Uterus (tissue), 2 donors: Measurements from ENCODE around the gene SIGLEC7.
"Not testable (repeated sequence)": the region's sequence is repeated elsewhere in the genome, so short reads cannot be mapped to it uniquely, and the experiment has no call there.

Source experiments
- POLR2A ChIP-seq, 2 donors: fragments of 450-650 bp; IDR thresholded peaks; one replicate each; pipeline ENCODE4 v1.6.1; 2016; ENCODE audit warnings: antibody characterized with exemption in 2 of 2, mild to moderate bottlenecking in 1 of 2, moderate library complexity in 1 of 2
- TF ChIP-seq, protein P1 (sequence below), 4 experiments: fragments of 200-600 bp in 2 of 4; fragments of 450-650 bp in 2 of 4; sonication (generic) in 2 of 4; IDR thresholded peaks; one replicate each; pipeline ENCODE4 v1.5.1; 2016 to 2019; ENCODE audit warnings: antibody characterized with exemption in 4 of 4, mild to moderate bottlenecking in 2 of 4, moderate library complexity in 1 of 4

DNA sequence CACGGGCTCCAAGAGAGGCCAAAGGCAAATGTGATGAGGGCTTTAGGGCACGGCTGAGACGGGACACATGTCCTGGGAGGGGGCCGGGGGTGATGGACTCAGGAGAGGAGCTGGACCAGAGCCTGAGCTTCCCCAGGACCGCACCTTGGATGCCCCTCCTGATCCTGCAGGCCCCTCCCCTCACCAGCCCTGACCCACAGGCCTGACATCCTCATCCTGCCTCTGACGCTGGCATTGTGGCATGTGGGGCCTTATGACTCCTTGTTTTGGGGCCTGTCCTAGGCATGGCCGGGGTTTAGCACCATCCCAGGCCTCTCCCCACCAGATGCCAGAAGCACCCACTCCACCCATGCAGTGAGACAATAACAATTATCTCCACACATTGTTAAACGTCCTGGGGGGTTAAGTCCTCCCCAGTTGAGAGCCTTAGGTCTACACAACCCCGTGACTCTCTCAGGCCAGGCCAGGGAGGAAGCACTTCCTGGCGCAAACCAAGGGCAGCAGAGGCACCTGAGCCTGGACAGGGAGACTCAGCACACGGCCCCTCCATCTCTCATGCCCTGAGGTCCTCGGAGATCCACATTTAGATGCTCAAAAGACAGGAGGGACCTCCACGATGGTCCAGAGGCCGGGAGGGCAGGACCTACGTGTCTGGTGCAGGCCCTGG, 841 bp downstream of the SIGLEC7 start:
- TF ChIP-seq, protein P1, sequence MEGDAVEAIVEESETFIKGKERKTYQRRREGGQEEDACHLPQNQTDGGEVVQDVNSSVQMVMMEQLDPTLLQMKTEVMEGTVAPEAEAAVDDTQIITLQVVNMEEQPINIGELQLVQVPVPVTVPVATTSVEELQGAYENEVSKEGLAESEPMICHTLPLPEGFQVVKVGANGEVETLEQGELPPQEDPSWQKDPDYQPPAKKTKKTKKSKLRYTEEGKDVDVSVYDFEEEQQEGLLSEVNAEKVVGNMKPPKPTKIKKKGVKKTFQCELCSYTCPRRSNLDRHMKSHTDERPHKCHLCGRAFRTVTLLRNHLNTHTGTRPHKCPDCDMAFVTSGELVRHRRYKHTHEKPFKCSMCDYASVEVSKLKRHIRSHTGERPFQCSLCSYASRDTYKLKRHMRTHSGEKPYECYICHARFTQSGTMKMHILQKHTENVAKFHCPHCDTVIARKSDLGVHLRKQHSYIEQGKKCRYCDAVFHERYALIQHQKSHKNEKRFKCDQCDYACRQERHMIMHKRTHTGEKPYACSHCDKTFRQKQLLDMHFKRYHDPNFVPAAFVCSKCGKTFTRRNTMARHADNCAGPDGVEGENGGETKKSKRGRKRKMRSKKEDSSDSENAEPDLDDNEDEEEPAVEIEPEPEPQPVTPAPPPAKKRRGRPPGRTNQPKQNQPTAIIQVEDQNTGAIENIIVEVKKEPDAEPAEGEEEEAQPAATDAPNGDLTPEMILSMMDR (IDR thresholded peaks at IDR 0.05) = not testable (repeated sequence)
- not testable (repeated sequence) for TF ChIP-seq POLR2A (IDR thresholded peaks at IDR 0.05)
